ENCODE results near the gene BAX. TPM values are rescaled to one million over a fixed set of nuclear protein-coding genes. Genes with fewer than 3 reads are reported as not detected.

BAX gene
- total RNA-seq, 1 donor from 2014 or later: 59.7 TPM

DNA sequence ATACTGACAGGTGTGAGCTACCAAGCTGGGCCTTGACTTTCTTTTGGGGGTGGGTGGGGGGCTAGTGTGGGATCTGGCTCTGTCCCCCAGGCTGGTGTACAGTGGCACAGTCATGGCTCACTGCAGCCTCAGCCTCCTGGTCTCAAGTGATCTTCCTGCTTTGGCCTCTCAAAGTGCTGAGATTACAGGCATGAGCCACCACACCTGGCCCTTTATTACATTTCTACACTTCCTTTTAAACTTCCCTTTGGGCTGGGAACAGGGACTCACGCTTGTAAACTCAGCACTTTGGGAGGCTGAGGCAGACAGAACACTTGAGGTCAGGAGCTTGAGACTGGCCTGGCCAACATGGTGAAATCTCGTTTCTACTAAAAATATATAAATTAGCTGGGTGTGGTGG, 22.4 kb downstream of the BAX start:
- no peak for DNase-seq (ENCODE audit: low read depth)

DNA sequence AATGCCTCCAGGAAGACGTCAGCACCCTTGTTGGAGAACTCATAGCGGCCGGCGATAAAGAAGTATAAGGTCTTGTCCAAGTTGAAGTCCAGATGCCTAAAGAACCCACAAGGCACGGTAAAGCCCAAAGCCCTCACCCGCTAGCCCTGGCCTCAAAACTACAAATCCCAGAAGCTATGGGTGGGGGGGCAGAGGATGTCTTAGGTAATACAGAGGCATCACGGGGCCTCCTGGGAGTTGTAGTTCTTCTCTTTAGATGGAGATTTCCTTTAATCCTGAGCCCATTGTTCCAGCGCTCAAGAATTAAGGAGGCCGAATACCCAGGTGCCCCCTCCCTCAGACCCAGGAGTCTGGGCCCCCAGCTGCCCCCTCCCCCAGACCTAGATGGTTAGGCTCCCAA, 27.6 kb downstream of the BAX start:
- no peak for DNase-seq (ENCODE audit: low read depth)

DNA sequence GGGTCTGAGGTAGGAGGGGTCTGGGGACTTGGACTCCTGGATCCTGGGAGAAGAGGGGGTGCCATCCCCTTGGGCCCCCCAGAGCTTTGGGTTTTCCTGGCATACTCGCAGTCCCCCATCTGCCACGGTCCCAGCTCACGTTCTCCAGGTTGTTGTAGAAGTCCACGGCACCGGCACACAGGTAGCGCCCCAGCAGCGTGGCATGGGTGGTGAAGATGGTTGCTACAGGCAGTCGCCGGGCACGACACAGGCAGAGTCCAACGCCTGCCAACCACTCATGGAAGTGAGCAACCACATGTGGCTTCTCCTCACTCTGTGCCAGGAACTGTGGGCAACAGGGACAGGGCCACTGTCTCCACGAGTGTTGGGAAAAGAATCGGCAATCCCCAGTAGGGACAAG, 31.0 kb downstream of the BAX start:
- DNase-seq (ENCODE audit: low read depth): no peak

DNA sequence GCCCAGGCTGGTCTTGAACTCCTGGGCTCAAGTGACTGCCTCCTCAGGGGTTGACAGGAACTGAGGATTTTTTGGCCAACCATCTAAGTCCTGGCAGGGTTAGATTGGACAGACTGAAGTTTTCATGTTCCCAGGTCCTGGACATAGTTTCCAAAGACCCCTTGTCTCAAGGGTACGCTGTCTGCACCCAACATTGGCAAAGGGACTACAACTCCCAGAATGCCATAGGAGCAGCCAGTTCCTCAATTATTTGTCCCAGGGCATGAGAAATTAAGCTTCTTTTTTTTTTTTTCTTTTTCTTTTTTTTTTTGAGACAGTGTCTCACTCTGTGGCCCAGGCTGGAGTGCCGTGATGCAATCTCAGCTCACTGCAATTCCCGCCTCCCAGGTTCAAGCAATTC, 31.5 kb downstream of the BAX start:
- no peak for DNase-seq (ENCODE audit: low read depth)

DNA sequence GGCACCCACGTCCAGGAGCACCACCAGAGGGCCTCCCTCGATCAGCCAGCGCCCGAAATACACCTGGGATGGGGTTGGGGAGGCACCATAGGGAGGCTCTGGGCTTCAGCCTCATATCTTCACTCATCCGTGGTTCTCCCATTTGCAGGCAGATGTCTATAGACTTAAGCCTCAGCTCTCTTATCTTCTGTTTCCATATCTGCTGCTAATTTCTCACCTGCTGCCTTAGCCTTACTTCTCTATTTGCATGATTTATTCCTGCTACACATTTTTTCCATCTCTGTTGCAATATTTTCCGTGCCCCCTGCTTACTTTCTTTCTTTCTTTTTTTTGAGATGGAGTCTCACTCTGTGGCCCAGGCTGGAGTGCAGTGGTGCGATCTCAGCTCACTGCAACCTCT, 32.6 kb downstream of the BAX start:
- no peak for DNase-seq (ENCODE audit: low read depth)

DNA sequence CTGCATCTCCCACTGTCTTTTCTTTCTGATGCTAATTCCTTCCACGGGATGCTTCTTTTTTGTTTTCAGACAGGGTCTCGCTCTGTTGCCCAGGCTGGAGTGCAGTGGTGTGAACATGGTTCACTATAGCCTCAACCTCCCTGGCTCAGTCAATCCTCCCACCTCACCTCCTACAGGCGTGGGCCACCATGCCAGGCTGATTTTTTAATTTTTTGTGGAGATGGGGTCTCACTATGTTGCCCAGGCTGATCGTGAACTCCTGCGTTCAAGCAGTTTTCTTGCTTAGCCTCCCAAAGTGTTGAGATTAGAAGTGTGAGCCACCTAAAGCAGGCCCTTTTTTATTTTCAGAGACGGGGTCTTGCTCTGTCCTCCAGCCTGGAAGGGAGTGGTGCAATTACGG, 33.6 kb downstream of the BAX start:
- no peak for DNase-seq (ENCODE audit: low read depth)

DNA sequence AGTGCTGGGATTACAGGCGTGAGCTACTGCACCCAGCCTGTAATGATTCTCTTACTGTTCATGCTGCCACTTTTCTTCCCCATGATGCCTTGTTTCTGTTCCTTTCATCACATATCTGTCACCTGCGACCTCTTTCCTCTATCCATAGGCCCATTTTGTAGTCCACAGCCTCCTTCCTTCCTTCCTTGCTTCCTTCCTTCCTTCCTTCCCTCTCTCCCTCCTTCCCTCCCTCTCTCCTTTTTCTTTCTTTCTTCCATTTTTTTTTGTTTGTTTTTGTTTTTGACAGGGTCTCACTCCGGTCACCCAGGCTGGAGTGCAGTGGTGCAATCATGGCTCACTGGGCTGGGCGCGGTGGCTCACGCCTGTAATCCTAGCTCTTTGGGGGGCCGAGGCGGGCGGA, 34.2 kb downstream of the BAX start:
- no peak for DNase-seq (ENCODE audit: low read depth)

DNA sequence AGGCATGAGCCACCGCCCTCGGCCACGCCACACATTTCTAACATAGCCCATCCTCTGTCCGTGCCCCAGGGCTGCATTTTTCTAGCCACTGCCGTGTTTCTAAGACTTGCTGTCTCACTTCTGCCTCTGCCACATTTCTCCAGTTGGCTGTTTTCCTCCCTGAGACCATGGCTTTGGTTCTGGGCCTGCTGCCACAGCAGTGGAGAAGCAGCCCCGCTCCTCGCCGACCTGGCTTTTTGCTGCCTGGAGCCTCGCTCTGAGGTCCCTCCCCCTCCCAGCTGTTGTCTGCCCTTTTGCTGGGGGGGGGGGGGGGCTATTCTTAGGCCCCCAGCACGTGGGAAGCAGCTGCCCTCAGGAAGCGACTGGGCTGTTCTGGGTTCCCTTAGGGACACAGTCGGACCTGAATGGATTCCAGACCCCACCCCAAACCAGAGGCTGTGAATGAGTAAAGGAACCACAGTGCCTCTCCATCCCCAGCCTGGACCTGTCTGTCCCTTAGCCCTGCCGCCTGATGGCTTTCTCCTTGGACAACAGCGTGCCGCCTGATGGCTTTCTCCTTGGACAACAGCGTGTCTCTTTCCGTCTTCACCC, 35.1 kb downstream of the BAX start:
- peak; percentile 99 for DNase-seq (ENCODE audit: low read depth)

DNA sequence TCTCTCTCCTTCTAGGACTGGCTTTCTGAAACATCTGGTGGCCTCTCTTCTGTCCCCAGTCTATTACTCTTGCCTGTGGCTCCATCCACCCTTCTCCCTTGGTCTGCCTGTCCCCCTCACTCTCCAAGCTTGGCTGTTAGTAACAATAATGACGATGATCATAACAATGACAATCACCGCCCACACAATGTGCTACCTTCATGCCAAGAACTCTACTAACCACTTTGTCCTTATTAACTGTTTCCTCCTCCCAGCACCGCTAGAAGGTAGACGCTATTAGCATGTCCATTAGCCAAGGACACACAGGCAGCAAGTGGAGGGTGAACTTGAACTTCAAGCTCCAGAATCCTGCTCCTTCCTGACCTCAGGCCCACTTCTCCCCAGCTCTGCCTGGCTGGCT, 35.7 kb downstream of the BAX start:
- DNase-seq (ENCODE audit: low read depth): peak; percentile 59

DNA sequence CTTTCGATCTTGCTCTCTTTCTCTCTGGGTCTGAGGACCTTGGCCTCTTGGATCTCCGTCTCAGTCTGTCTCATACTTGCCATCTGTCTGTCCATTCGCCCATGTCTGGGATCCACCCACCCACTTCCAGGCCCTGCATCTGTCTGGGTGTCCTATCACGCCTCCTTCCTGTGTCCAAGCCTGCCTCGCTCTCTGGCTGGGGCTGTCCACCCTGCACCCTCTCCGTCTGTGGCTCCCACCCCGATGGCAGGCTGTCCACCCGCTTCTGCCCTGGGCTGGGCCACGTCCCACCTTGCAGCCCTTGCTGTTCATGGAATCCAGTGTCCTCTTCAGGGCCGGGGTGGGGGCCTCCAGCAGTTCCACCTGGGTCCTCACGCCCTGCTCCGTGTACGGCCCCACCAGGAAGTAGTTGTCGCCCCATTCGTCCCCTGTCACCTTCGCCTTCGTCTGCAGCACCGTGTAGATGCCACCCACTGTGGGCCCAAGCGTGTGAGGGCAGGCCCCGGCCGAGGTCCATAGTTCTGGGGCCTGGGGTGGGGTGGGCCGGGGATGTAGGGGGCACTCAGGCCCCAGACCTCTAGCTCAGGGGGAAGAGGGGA, 36.4 kb downstream of the BAX start:
- DNase-seq (ENCODE audit: low read depth): peak; percentile 74

DNA sequence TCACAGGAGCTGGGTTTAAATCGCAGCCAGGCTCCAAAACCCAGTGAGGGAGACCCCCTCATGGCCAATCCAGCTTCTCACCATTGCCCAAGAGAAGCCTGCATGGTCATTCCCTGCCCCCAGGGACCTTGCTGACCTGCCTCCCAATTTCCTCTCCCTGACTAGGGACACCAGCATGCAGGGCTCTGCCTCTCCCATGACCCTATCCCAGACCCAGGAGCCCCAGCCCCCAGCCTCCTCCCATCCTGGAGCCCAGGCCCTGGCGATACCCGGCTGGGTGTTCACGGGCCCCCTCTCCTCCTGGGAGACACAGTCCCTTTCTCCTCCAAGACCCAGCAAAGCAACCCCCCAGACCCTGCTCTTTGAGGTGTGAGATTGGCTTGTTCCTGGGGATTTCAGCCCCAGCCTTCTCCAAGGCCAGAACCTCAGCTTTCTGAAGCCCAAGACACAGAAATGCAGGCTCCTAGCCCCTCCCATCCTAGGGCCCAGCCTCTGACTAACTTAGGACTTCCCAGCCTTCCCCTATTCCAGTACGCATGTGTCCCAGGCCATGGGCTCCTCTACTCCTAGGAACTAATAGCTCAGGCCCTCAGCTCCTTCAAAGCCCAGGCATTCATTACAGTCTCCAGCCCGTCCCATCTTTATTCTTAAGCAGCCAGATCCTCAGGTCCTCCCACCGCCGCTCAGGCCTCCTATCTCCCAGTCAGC, 37.4 kb downstream of the BAX start:
- peak; percentile 92 for DNase-seq (ENCODE audit: low read depth)

DNA sequence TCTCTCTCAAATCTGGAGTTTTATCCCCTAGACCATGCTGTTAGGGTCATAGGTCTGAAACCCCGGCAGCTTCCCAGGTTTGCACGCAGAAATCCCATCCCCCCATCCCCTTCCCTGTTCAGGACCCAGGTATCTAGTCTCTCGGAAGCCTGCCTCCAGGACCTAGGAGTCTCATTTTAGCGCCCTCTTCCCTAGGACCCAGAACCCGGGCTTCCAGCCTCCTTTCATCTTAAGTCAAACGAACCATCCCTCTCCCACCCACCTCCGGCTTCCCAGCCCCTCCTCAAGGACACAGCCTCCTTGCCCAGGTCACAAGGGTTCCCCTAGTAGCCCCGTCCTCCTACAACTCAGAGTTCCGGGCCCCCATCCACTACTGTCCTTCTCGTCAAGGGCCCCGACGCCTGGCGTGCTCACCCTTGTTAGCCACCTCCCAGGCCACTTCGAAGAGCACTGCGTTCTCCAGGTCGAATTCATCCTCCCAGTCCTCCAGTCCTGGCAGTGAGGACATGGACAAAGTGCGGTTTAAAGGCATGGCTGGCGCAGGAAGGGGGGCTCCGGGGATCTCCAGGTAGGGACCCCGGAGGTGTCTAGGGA, 38.0 kb downstream of the BAX start:
- no peak for DNase-seq (ENCODE audit: low read depth)

DNA sequence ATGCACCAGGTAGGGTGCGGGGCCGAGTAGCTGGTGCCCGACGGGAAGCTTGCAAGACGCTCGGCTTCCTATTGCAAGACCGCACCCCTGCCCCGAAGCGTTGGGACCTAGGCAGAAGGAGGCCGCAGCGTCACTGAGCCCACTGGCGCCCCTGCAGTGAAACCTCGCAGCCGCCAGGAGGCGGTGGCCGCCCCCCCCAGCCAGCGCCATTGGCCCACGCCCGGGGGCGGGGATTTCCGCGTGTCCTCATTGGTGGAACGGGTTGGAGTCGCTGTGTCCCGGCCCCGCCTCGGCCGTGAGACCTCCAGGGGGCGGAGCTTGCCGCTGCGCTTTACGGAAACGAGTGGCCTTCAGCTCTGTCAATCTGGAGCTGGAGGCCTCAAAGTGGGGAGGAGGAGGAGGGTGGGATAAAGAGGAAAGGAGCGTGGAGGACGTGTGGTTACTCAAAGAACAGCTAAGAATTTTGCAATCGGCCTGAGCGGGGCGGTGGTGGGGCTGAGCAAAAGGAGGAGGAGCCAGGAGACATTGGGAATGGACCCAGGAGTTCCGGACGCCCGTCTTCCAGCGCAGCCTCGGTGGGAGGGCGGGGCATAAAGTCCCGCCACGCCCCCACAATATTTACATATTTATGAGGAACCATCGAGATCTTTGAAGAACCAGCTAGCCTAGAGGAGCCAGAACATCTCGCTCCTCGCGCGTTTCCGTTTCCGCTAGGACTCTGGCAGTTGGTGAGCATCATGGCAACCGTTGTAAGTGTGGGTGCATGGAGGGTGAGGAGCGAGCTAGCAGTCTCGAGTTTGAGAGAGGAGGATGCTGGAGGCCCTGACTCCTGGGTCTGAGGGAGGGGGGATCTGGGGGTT, 38.7 kb downstream of the BAX start, which contains the start of the genes GYS1 and RUVBL2:
GYS1 (minus strand) TSS at position 135 of the 860 bp plus-strand sequence. CDS start 197 bp downstream, outside the sequence.
RUVBL2 (plus strand) TSS at position 713 of the 860 bp plus-strand sequence; CDS start at position 738, 25 bp downstream.
- peak; percentile 100 for DNase-seq (ENCODE audit: low read depth)

DNA sequence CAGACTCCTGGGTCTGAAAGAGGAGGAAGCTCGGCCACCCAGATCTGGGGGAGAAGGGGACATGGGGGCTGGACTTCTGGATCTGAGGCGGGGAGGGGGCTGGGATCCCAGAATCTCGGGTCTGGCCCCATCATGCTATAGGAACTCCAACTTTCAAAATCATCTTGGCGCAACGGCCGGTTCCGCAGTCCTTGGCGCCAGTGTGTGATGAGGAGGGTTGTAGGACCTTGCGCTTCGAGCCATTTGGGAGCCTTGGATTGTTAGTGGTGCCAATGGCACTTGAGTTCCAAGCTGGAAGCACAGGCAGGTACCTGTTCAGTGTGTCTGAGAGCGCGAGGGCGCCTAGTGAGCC, 39.3 kb downstream of the BAX start:
- DNase-seq (ENCODE audit: low read depth): no peak

DNA sequence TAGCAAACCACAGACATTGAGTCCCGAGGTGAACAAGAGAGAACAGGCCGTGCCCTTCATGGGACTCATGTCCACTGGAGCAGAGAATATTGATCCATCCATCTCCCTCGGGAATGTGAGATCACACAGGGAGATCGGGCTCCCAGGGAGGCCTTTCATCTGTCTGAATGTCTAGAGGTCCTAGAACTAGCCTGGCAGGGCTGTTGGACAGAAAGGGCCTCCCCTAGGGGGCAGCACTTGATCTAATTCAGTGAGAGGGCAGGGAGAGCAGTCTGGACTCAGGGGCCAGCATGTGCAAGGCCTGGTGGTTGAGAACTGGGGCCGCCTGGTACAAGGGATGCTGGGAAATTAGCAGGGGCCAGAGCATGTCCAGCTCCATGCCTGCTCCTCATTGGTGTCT, 43.3 kb downstream of the BAX start:
- DNase-seq (ENCODE audit: low read depth): peak; percentile 72

DNA sequence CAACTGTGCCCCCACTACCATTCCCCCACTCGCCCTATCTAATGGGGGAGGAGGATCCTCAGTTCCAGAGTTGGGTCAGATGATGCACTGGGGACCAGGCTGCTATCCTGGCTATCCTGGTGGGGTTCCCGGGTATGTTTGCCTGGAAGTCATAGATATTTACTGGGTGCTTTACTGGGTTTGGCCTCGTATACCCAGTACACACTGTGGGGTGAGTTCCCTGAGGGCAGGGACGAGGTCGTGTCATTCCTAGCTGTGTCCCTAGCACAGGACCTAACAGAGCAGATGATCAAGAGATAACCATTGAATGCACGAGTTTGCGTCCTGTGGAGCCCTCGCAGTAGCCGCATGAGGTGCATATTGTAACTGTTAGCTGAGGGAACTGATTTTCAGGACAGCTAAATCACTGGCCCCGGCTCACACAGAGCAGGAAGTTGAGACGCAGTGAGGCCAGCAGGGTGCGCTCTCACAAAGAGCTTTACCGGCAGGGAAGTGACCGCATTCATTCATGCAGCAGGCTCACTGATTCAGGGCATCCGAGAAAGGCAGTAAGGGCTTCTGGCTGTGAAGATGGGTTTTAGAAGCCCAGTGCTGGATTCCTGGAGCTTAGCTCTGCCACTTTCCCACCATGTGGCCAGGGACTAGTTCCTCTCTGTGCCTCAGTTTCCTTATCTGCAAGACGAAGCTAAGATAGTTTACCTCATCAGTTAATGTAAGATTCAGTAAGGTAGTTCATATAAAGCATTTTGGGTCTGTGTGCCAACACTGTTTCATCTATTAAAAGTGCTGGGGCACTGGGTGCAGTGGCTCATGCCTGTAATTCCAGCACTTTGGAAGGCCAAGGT, 45.0 kb downstream of the BAX start:
- peak; percentile 60 for DNase-seq (ENCODE audit: low read depth)

DNA sequence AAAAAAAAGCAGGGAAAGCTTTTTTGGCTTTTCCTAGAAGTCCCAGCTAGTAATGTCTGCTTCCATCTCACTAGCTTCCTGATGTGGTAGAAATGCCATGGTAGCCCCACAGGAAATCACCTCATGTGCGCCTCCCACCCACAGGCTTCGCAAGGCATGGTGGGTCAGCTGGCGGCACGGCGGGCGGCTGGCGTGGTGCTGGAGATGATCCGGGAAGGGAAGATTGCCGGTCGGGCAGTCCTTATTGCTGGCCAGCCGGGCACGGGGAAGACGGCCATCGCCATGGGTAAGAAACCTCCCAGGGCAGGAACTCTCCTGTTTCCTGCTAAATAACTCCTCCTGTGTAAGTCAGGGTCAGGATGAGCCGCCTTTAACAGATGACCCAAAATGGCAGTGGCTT, 49.5 kb downstream of the BAX start:
- no peak for DNase-seq (ENCODE audit: low read depth)

DNA sequence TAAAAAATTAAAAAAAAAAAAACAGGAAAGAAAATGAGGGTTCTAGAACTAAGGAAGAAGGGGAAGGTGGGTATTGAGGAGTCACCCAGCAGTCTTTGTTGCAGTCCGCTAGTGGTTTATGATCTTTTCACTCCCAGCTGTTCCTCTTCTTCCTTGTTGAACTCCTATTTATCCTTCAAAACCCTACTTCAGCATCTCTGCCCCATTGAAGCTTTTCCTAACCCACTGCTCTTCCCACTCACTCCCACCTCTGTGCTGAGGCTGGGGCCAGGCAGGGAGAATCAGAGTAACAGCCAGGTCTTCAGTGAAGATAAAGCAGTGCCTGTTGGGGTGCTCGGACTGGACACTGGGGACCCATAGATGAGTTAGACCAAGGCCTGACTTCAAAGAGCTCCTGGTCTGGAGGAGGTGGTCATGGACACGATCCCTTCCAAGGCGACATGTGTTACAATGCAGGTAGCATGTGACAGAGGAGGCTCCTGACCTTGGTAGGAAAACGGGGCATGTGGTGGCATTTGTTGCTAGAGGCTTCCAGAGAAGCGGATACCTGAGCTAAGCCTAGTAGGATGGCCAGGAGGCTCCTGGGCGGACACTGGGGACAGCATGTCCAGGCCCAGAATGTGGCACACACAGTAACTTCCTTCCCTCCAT, 50.4 kb downstream of the BAX start:
- no peak for DNase-seq (ENCODE audit: low read depth)

DNA sequence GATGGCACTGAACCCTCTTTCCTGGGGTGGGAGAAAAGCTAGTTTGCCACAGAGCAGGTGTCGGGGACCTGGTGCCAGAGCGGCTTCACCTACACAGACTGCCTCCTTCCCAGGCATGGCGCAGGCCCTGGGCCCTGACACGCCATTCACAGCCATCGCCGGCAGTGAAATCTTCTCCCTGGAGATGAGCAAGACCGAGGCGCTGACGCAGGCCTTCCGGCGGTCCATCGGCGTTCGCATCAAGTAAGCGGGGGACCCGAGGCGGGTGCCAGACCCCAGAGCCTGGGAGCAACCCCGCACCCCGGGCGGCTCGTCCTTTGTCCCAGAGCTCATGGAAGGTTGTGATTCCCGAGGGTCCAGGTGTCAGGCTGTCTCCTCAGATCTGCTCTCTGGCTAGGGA, 52.2 kb downstream of the BAX start:
- no peak for DNase-seq (ENCODE audit: low read depth)

DNA sequence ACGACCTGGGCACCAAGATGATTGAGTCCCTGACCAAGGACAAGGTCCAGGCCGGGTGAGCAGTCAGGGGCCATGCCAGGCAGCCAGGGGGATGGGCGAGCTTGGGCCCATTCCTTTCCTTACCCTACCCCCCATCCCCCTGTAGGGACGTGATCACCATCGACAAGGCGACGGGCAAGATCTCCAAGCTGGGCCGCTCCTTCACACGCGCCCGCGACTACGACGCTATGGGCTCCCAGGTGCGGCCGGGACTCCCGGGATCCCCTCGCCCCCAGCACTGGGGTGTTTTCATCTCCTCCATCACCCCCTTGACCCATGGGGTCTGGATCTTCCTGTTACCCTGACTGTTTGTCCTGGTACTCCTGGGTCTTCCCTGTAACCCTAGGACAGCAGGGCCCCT, 55.2 kb downstream of the BAX start:
- DNase-seq (ENCODE audit: low read depth): no peak

All from myocyte (in vitro differentiated cells).